Colonic mucosa (tissue), 4 donors: ENCODE measurements around the gene AMH. TPM values are rescaled to one million over a fixed set of nuclear protein-coding genes. Genes with fewer than 3 reads are reported as not detected.

Experiments
- DNase-seq: peaks from one replicate; pipeline ENCODE4 v3.0.0-alpha.2; 2020
- H3K27ac ChIP-seq: fragments of 200-600 bp; one replicate; pipeline ENCODE4 v1.8.0; 2021
- H3K27me3 ChIP-seq: fragments of 200-600 bp; one replicate; pipeline ENCODE4 v1.8.0; 2021
- H3K36me3 ChIP-seq: fragments of 200-600 bp; one replicate; pipeline ENCODE4 v1.8.0; 2021
- H3K4me1 ChIP-seq: fragments of 200-600 bp; one replicate; pipeline ENCODE4 v1.8.0; 2021; ENCODE audit warnings: mild to moderate bottlenecking
- H3K4me3 ChIP-seq: fragments of 200-600 bp; one replicate; pipeline ENCODE4 v1.8.0; 2021
- H3K9ac ChIP-seq, 2 donors: one replicate each; pipeline ENCODE4 v1.7.0; 2013; ENCODE audit warnings: control low read depth in 2 of 2, low read depth in 2 of 2, low read length in 2 of 2
- H3K9me3 ChIP-seq: fragments of 200-600 bp; one replicate; pipeline ENCODE4 v1.8.0; 2021
- CTCF ChIP-seq: fragments of 200-600 bp; IDR thresholded peaks from one replicate; pipeline ENCODE4 v1.8.0; 2022; ENCODE audit warnings: antibody characterized with exemption, mild to moderate bottlenecking
- intact Hi-C: fragments of 100-400 bp; cut with DNase I; formaldehyde crosslinking; loops from one replicate; pipeline ENCODE4 v1.14.1; 2022
- total RNA-seq, 2 donors: library from RNA; stranded (reverse); fragmentation: NEBNext Ultra II Directional in 1 of 2; extraction: Animal tissue kit (Norgen Biotek cat#: 25700) in 1 of 2; gene quantifications; one replicate each; pipeline ENCODE4 v1.2.1, GENCODE V29; 2021
- donor health status: healthy.
- donor health status: DM: no; HTN: no; CAD: no.
- donor health status: DM: no; HTN: no; CAD: no.

AMH gene
- total RNA-seq, 2 donors from 2014 or later, result 0.90 to 5.1 TPM

GRCh38 chr19:2274931-2275535 is 25.9 kb downstream of the AMH start:
- Histone ChIP-seq H3K27ac (peak overlapping the region; percentile 50), H3K4me1 (peaks cover 40% of the 10 kb centered on the region)
- intact Hi-C loops, result loop anchor here (2.0 to 5.0 kb wide), 3 partner anchors 38 to 116 kb away; partner anchors contain the start of genes PLEKHJ1 and SF3A2

GRCh38 chr19:2275588-2276428 is 26.7 kb downstream of the AMH start:
- no peaks in the 10 kb centered on the region for H3K27me3 ChIP-seq
- no peak overlapping the region for H3K4me3 ChIP-seq
- H3K9ac ChIP-seq, result peak overlapping the region; percentile 35 to 68
- intact Hi-C loops, result loop anchor here (2.0 to 5.0 kb wide), 2 partner anchors 41 to 115 kb away; no protein-coding TSS in a partner anchor
- no peaks in the 10 kb centered on the region for H3K9me3 ChIP-seq
- H3K4me1 ChIP-seq, result peaks cover 40% of the 10 kb centered on the region
- no peak for TF ChIP-seq CTCF
- peak overlapping the region; percentile 50 for H3K27ac ChIP-seq
- no peaks in the 10 kb centered on the region for H3K36me3 ChIP-seq
- peak; percentile 53 for DNase-seq

More at GRCh38 chr19:2274931-2275535, 25.9 kb downstream of the AMH start:
- Histone ChIP-seq H3K36me3 (no peaks in the 10 kb centered on the region), H3K9me3 (no peaks in the 10 kb centered on the region), H3K4me3 (no peak overlapping the region), H3K9ac (peak overlapping the region in 1 of 2 donors; percentile 68), H3K27me3 (no peaks in the 10 kb centered on the region)
- peak; percentile 35 for TF ChIP-seq CTCF
- DNase-seq, result peak; percentile 85

GRCh38 chr19:2276429-2276986 is 27.4 kb downstream of the AMH start:
- Histone ChIP-seq H3K27ac (no peak overlapping the region), H3K9me3 (no peaks in the 10 kb centered on the region), H3K4me1 (peaks cover 39% of the 10 kb centered on the region), H3K9ac (peak overlapping the region; percentile 19 to 24), H3K4me3 (no peak overlapping the region), H3K36me3 (no peaks in the 10 kb centered on the region), H3K27me3 (no peaks in the 10 kb centered on the region)
- intact Hi-C loops, result loop anchor here (5.0 kb wide), 1 partner anchor 41 kb away; no protein-coding TSS in a partner anchor
- no peak for DNase-seq
- TF ChIP-seq CTCF, result no peak

GRCh38 chr19:2277138-2277537 is 28.0 kb downstream of the AMH start:
- H3K4me1 ChIP-seq, result peaks cover 32% of the 10 kb centered on the region
- intact Hi-C loops, result loop anchor here (5.0 kb wide), 1 partner anchor 40 kb away; no protein-coding TSS in a partner anchor

More at GRCh38 chr19:2277138-2277537, 28.0 kb downstream of the AMH start:
- peaks cover 4% of the 10 kb centered on the region for H3K27me3 ChIP-seq
- no peaks in the 10 kb centered on the region for H3K36me3 ChIP-seq
- H3K9me3 ChIP-seq, result no peaks in the 10 kb centered on the region
- no peak overlapping the region for H3K9ac ChIP-seq
- no peak for DNase-seq
- H3K27ac ChIP-seq, result no peak overlapping the region
- no peak for TF ChIP-seq CTCF
- no peak overlapping the region for H3K4me3 ChIP-seq
